GM12891 (cell line): ENCODE data around the gene DNAJC15.

Experiments
- DNase-seq: peaks from one replicate; pipeline ENCODE4 v3.0.0; 2011; ENCODE audit warnings: low spot score; ENCODE audit not compliant: insufficient read length
- FAIRE-seq: peaks from 2 replicates; lab custom pipeline; 2011; peaks lifted over from hg19 to GRCh38; lab: Jason Lieb, UNC
- PAX5 ChIP-seq: IDR thresholded peaks from 2 replicates; pipeline ENCODE4 v1.6.1; 2011; ENCODE audit warnings: low read length, moderate library complexity, mild to moderate bottlenecking; ENCODE audit not compliant: insufficient read depth, severe bottlenecking
- POLR2A ChIP-seq: IDR thresholded peaks from 2 replicates; pipeline ENCODE4 v1.6.1; 2011; ENCODE audit warnings: low read depth, low read length, control low read depth
- POLR2AphosphoS5 ChIP-seq: IDR thresholded peaks from 2 replicates; pipeline ENCODE4 v1.6.1; 2011; ENCODE audit warnings: low read depth, low read length, control low read depth
- POU2F2 ChIP-seq: IDR thresholded peaks from 2 replicates; pipeline ENCODE4 v1.6.1; 2011; ENCODE audit warnings: low read depth, mild to moderate bottlenecking, control low read depth, low read length, moderate library complexity
- SPI1 ChIP-seq: IDR thresholded peaks from 2 replicates; pipeline ENCODE4 v1.6.1; 2011; ENCODE audit warnings: low read depth, low read length, control low read depth
- TAF1 ChIP-seq: IDR thresholded peaks from 2 replicates; pipeline ENCODE4 v1.6.1; 2011; ENCODE audit warnings: low read depth, low read length, control low read depth

Gene DNAJC15

DNA sequence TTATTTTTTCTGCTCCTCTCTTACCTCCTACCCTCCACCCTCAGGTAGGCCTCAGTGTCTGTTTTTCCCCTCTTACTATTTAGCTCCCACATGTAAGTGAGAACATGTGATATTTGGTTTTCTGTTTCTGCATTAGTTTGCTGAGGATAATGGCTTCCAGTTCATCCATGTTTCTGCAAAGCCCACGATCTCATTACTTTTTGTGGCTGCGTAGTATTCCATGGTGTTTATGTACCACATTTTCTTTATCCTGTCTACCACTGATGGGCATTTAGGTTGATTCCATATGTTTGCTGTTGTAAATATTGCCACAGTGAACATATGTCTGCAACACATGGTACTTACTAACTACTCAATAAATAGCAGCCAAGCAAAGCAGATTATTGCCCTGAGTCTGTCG is 56.8 kb downstream of the DNAJC15 start:
- DNase-seq (no peak), FAIRE-seq (peak; percentile 66)
- TF ChIP-seq TAF1 (no peak), POU2F2 (no peak), PAX5 (no peak), POLR2A (no peak), SPI1 (no peak), POLR2AphosphoS5 (no peak)

DNA sequence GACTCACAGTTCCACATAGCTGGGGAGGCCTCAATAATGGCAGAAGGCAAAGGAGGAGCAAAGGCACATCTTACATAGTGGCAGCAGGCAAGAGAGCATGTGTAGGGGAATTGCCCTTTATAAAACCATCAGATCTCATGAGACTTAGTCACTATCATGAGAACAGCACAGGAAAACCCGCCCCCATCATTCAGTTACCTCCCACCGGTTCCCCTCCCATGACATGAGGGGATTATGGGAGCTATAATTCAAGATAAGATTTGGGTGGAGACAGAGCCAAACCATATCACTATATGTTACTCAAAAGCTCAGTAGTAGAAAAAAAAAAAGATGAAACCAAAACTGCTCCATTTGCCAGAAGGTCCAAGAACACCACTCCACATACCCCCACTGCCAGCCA is 58.5 kb downstream of the DNAJC15 start:
- DNase-seq, result no peak
- FAIRE-seq, result no peak
- TF ChIP-seq POU2F2, result no peak
- no peak for TF ChIP-seq POLR2A

DNA sequence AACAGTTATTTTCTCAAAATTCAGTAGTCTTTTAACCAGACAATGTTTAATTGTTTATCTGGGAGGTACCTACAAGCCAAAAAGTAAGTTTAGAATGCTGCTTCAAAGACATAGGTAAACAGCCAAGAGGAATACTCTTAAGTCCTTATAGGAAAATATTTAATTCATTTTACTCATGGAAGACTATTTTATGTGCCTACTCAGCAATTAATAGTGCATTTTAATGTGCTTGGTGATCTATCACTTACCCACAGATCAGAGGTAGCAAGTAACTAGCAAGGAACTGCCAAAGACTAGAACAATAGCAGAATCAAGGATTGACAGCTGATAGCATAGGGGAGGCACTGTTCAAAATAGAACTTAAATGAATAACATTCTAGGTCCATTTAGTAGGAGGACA is 60.4 kb downstream of the DNAJC15 start:
- FAIRE-seq (peak; percentile 56), DNase-seq (no peak)
- TF ChIP-seq POLR2A (no peak), POU2F2 (no peak), POLR2AphosphoS5 (no peak), PAX5 (no peak), SPI1 (no peak), TAF1 (no peak)

DNA sequence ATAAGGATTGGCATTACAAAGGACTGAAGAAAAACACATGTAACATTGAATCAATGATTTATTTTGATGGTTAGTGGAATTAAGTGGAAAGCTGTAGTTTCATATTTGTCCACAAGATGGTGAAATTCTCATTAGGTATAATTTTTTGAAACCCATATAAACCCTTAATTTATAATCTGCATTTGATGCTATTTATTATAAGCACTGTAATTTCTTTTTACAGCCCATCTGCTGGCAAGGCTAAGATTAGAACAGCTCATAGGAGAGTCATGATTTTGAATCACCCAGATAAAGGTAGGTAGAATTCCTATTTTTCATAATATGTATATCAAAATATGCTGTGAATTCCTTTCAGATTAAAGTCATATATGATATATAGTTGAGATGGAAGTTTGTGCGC is 62.2 kb downstream of the DNAJC15 start:
- FAIRE-seq (no peak), DNase-seq (no peak)
- no peak for TF ChIP-seq POLR2AphosphoS5

DNA sequence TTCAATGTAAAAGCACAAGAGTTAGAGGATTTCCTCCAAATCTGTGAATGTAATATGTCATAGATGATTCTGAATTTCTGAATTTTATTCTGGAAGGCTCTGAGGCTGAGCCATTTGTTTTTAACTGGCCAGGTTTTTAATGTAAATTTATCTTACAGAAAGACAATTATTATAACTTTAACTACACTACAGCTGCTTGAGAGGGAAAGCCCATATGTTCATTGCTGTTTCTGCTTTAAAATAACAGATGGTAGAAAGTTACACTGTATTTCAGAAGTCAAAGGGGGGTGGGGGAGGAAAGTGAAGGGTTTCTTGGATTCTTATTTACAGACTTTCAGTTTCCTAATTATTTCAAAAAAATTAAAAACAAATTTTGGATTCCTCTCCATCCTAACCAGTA is 62.8 kb downstream of the DNAJC15 start:
- FAIRE-seq, result no peak
- TF ChIP-seq PAX5 (no peak), SPI1 (no peak), POLR2AphosphoS5 (no peak), TAF1 (no peak), POLR2A (no peak), POU2F2 (no peak)
- no peak for DNase-seq

DNA sequence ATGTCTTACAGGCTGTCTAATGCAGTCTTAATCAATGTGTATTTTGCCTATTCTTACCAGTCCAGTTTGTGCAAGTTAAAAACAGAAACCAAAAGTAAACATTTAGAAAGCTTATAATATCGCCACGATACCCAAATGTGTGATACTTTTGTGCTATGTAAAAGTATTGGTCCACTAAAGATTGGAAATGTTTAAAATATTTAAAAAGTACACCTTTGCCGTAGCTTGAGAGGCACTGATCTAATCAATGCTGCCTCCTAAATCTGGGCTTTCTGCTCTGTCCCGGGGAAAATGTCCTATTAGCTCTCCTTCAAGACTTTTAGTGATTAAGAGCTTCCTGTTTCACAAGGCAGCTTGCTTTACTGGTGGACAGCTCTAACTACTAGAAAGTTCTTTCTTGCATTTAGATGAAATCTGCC is 64.7 kb downstream of the DNAJC15 start:
- DNase-seq (no peak), FAIRE-seq (peak; percentile 16)
- TF ChIP-seq POLR2AphosphoS5 (no peak), SPI1 (no peak), POU2F2 (no peak), POLR2A (no peak), TAF1 (no peak), PAX5 (no peak)

DNA sequence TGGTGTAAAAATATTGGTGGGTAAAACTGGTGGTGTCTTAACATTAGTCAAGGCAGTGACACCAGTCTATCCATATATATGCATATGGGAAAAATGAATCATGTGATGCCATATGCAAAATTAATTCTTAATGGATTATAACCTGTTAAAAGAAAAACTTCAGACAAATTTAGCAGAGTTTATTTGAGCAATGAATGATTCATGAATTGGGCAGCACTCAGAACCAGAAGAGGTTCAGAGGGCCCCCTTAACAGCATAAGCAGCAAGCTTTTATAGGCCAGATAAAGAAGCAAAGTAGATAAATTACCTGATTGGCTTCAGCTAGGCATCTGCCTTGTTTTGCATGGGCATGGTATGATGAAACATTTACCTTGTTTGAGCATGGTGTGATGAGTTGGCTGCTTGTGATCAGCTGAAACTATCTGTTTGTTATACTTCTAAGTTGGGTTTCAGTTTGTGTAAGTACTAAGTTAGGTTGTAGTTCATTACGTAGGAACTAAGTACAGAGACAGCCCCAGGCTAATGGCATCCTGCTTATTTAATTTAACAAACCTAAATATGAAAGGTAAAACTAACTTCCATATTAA is 66.6 kb downstream of the DNAJC15 start:
- no peak for DNase-seq
- no peak for TF ChIP-seq POLR2AphosphoS5
- TF ChIP-seq TAF1, result no peak
- TF ChIP-seq SPI1, result no peak
- no peak for TF ChIP-seq POU2F2
- no peak for TF ChIP-seq PAX5
- TF ChIP-seq POLR2A, result no peak
- no peak for FAIRE-seq

DNA sequence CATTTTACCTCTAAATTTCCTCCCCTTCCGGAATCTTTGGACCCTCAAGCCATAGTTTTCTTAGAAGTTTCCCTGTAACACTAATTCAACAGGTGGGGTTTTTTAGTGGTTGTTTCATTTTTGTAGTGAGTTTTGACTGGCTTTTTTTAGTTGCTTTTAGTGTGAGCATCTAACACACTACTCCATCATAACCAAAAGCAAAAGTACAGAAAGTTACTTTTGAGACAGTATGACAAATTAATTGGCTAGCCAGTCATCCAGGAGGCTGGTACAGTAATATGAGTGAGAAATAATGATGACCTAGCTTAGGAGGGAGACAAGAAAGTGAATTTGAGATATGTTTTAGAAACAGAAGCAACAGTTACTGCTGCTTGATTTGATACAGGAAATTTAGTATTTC is 71.5 kb downstream of the DNAJC15 start:
- FAIRE-seq, result peak; percentile 68
- no peak for DNase-seq
- TF ChIP-seq TAF1 (no peak), POU2F2 (no peak), PAX5 (no peak), POLR2A (no peak), SPI1 (no peak), POLR2AphosphoS5 (no peak)

DNA sequence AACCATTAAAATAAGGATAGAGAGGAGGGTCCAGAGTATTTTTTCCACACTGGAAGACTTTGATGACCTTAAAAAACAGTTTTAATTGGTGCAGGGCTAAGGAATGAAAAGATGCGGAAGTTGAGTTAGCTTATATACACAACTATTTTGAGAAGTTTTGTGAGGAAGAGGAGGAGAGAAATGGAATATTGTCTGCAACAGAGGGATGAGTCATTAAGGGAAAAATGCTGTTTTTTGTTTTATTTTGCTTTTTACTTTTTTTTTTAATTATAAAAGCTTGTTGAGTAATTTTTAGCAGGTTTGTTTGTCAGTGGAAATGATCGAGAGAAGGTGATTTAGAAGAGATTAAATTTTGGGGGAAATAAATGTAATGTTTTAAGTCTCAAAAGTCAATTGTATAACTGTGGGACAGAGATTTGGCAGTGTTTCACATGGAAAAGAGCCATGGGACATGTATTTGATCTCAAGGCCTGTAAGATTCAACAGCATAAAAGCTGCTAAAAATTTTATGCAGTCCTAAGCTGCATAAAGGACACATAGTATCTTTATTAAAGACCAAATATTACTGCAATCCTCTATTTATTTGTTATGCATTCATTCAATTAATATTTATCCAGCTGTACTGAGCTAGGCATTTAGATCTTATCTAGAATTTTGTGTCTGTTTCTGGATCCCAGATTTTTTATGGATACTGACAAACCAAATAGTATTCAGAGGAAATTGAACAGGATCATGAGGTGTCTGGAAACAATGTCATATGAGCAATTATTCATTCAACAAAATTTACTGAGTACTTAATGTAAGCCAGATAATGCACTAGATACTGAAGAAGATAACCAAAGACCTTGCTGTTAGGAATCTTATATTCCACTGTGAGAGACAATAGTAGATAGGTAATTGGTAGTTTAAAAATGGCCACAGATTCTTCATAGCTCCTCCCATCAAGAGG is 72.7 kb downstream of the DNAJC15 start:
- no peak for TF ChIP-seq PAX5
- no peak for TF ChIP-seq POLR2AphosphoS5
- TF ChIP-seq POU2F2, result no peak
- TF ChIP-seq TAF1, result no peak
- TF ChIP-seq POLR2A, result no peak
- no peak for DNase-seq
- FAIRE-seq, result no peak

DNA sequence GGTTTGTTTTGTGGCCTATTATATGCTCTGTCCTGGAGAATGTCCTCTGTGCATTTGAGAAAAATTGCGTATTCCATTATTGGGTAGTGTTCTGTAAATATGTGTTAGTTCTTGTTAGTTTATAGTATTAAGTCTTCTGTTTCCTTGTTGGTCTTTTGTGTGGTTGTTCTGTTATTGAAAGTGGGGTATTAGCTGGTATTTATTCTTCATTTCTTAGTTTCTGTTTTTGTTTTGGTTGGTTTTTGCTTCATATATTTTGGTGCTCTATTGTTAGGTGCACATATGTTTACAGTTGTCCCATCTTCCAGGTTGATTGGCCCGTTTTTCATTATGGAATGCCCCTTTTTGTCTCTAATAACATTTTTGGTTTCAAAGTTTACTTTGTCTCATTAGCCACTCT is 77.3 kb downstream of the DNAJC15 start:
- no peak for TF ChIP-seq TAF1
- TF ChIP-seq POLR2A, result no peak
- no peak for TF ChIP-seq PAX5
- TF ChIP-seq POU2F2, result no peak
- TF ChIP-seq POLR2AphosphoS5, result no peak
- TF ChIP-seq SPI1, result no peak
- DNase-seq (no peak), FAIRE-seq (no peak)
